Keratinocyte (primary cell): ENCODE results near the gene CPA3. TPM values are rescaled to one million over a fixed set of nuclear protein-coding genes. Genes with fewer than 3 reads are reported as not detected.

Experiments
- DNase-seq: peaks from one replicate; pipeline ENCODE4 v3.0.0-alpha.2; 2011; ENCODE audit warnings: low read depth, missing footprints, low spot score
- FAIRE-seq: peaks from 2 replicates; lab custom pipeline; 2011; peaks lifted over from hg19 to GRCh38; lab: Jason Lieb, UNC
- H2AFZ ChIP-seq: 2 replicates; pipeline ENCODE4 v1.6.0; 2012; ENCODE audit warnings: low read length, control low read depth, inconsistent platforms; ENCODE audit not compliant: control insufficient read depth
- H3K27ac ChIP-seq: 2 replicates; pipeline ENCODE4 v1.5.1; 2011; ENCODE audit warnings: low read length; ENCODE audit not compliant: control insufficient read depth, insufficient read depth
- H3K27me3 ChIP-seq: 3 replicates; pipeline ENCODE4 v1.6.0; 2011; ENCODE audit warnings: low read length; ENCODE audit not compliant: control insufficient read depth, insufficient read depth; ENCODE audit errors: extremely low read depth
- H3K36me3 ChIP-seq, 2 experiments: 2 replicates in 1 of 2; 3 replicates in 1 of 2; pipeline ENCODE4 v1.5.1; 2011; ENCODE audit warnings: low read length in 2 of 2, mild to moderate bottlenecking in 1 of 2; ENCODE audit not compliant: control insufficient read depth in 2 of 2, insufficient read depth in 2 of 2; ENCODE audit errors: extremely low read depth in 1 of 2
- H3K4me1 ChIP-seq: 3 replicates; pipeline ENCODE4 v1.5.1; 2011; ENCODE audit warnings: low read length; ENCODE audit not compliant: control insufficient read depth, insufficient read depth; ENCODE audit errors: extremely low read depth
- H3K4me2 ChIP-seq: 3 replicates; pipeline ENCODE4 v1.6.0; 2011; ENCODE audit warnings: low read depth, low read length; ENCODE audit not compliant: control insufficient read depth, insufficient read depth; ENCODE audit errors: extremely low read depth
- H3K4me3 ChIP-seq, 3 experiments: fragments of 200-600 bp in 1 of 3; sonication (generic) in 1 of 3; 2 replicates in 2 of 3; 3 replicates in 1 of 3; pipeline ENCODE4 v1.5.1; 2011 to 2016; ENCODE audit warnings: low read length in 3 of 3, mild to moderate bottlenecking in 3 of 3, control low read depth in 2 of 3, inconsistent platforms in 1 of 3, low read depth in 1 of 3, mixed read lengths in 1 of 3, mixed run types in 1 of 3, moderate library complexity in 1 of 3; ENCODE audit not compliant: control insufficient read depth in 2 of 3, insufficient read depth in 2 of 3; ENCODE audit errors: extremely low read depth in 1 of 3
- H3K79me2 ChIP-seq: 2 replicates; pipeline ENCODE4 v1.6.0; 2012; ENCODE audit warnings: low read length; ENCODE audit not compliant: control insufficient read depth, insufficient read depth
- H3K9ac ChIP-seq: 3 replicates; pipeline ENCODE4 v1.6.0; 2011; ENCODE audit warnings: low read length; ENCODE audit not compliant: control insufficient read depth, insufficient read depth; ENCODE audit errors: extremely low read depth
- H3K9me1 ChIP-seq: 3 replicates; pipeline ENCODE4 v1.6.0; 2011; ENCODE audit warnings: low read length; ENCODE audit not compliant: control insufficient read depth, insufficient read depth; ENCODE audit errors: extremely low read depth
- H3K9me3 ChIP-seq: 2 replicates; pipeline ENCODE4 v1.5.1; 2012; ENCODE audit warnings: low read depth, low read length; ENCODE audit not compliant: control insufficient read depth
- H4K20me1 ChIP-seq: 3 replicates; pipeline ENCODE4 v1.6.0; 2011; ENCODE audit warnings: low read length; ENCODE audit not compliant: control insufficient read depth, insufficient read depth; ENCODE audit errors: extremely low read depth
- CTCF ChIP-seq, 3 experiments: IDR thresholded peaks in 1 of 3; conservative IDR thresholded peaks in 1 of 3; optimal IDR thresholded peaks in 1 of 3; 2 replicates in 2 of 3; 3 replicates in 1 of 3; pipeline versions ENCODE3 to v1.5.1; 2011; ENCODE audit warnings: low read length in 3 of 3, mild to moderate bottlenecking in 3 of 3, moderate library complexity in 2 of 3, control low read depth in 1 of 3, inconsistent platforms in 1 of 3; ENCODE audit not compliant: insufficient read depth in 2 of 3; ENCODE audit errors: extremely low read depth in 1 of 3
- EZH2 ChIP-seq: IDR thresholded peaks from one replicate; pipeline ENCODE4 v1.6.1; 2012; ENCODE audit warnings: inconsistent platforms, mild to moderate bottlenecking, low read length, moderate library complexity
- dilution Hi-C: fragments of 300-500 bp; cut with MboI; formaldehyde crosslinking; loops from one replicate; pipeline ENCODE4 v1.7.0; 2020; ENCODE audit warnings: low sequenced_read_pairs; ENCODE audit not compliant: extremely low pct_ligation_motif_present
- polyA plus RNA-seq, 5 experiments: library from polyadenylated mRNA; depleted of rRNA in 3 of 5; stranded (reverse) in 3 of 5; stranded (forward) in 1 of 5; unstranded in 1 of 5; fragments of >200 nt; gene quantifications; 1 replicate in 1 of 5; 2 replicates in 3 of 5; 3 replicates in 1 of 5; pipeline versions ENCODE4 v1.2.1 to v1.2.3, GENCODE V29; 2011 to 2012; ENCODE audit warnings: missing spikeins in 2 of 5, low read depth in 1 of 5, low replicate concordance in 1 of 5

Gene CPA3
- polyA plus RNA-seq, 1 donor (not counting 4 experiments of a cell fraction or from before 2014, with no cell fraction given) = not detected

GRCh38 chr3:148930752-148931151 lies 65.7 kb downstream of the CPA3 start:
- no peak for FAIRE-seq
- no peak overlapping the region for H3K27ac ChIP-seq
- DNase-seq = no peak
- H3K4me3 ChIP-seq = no peak overlapping the region
- no peaks in the 10 kb centered on the region for H3K79me2 ChIP-seq
- no peaks in the 10 kb centered on the region for H4K20me1 ChIP-seq
- dilution Hi-C loops = no loop called here
- H3K36me3 ChIP-seq = no peaks in the 10 kb centered on the region
- no peaks in the 10 kb centered on the region for H3K4me1 ChIP-seq
- H3K9ac ChIP-seq = no peak overlapping the region
- no peak overlapping the region for H2AFZ ChIP-seq
- no peaks in the 10 kb centered on the region for H3K9me3 ChIP-seq
- TF ChIP-seq CTCF (optimal IDR thresholded peaks at IDR 0.05 in 1 of 3, IDR thresholded peaks at IDR 0.05 in 1 of 3, conservative IDR thresholded peaks at IDR 0.05 in 1 of 3; ENCODE audit: extremely low read depth in 1 of 3, insufficient read depth in 2 of 3, low read length in 3 of 3) (no peak), EZH2 (no peak)
- no peaks in the 10 kb centered on the region for H3K27me3 ChIP-seq
- no peak overlapping the region for H3K4me2 ChIP-seq
- no peaks in the 10 kb centered on the region for H3K9me1 ChIP-seq

GRCh38 chr3:148931574-148931973 lies 66.5 kb downstream of the CPA3 start:
- FAIRE-seq = no peak
- dilution Hi-C loops = no loop called here
- Histone ChIP-seq H3K4me2 (no peak overlapping the region), H3K27me3 (no peaks in the 10 kb centered on the region), H4K20me1 (no peaks in the 10 kb centered on the region), H3K79me2 (no peaks in the 10 kb centered on the region), H2AFZ (no peak overlapping the region), H3K9me1 (no peaks in the 10 kb centered on the region), H3K9me3 (no peaks in the 10 kb centered on the region), H3K36me3 (no peaks in the 10 kb centered on the region), H3K4me1 (no peaks in the 10 kb centered on the region), H3K27ac (no peak overlapping the region), H3K9ac (no peak overlapping the region), H3K4me3 (no peak overlapping the region)
- no peak for TF ChIP-seq CTCF (optimal IDR thresholded peaks at IDR 0.05 in 1 of 3, IDR thresholded peaks at IDR 0.05 in 1 of 3, conservative IDR thresholded peaks at IDR 0.05 in 1 of 3; ENCODE audit: extremely low read depth in 1 of 3, insufficient read depth in 2 of 3, low read length in 3 of 3)
- TF ChIP-seq EZH2 = no peak
- no peak for DNase-seq
